ENCODE data around the gene TOGARAM2.

DNA sequence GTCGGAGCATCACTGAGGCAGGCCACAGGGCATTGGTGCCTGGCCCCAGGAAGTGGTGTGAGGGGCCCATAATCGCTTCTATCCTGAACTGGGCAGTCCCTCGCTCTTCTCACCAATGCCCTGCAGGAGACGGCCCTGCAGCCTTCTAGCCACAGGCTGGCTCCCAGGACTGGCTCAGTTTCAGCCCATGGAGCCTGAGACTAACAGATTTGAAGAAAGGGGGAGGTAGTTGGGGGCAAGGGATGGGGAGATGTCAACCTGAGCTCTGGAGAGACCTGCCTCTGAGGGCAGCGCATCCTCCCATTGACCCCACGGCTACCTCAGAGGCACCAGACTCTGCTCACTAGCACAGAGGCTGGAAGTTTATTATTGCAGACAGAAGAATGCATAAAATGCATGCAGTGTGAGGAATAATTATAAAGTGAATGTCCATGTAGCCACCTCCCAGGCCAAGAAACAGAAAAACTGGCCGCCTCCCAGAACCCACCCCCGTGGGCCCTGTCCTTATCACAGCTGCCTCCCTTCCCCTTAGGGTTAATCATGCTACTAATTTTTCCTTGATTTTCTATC lies 1.4 kb downstream of the TOGARAM2 start:
- TF ChIP-seq, protein P1, sequence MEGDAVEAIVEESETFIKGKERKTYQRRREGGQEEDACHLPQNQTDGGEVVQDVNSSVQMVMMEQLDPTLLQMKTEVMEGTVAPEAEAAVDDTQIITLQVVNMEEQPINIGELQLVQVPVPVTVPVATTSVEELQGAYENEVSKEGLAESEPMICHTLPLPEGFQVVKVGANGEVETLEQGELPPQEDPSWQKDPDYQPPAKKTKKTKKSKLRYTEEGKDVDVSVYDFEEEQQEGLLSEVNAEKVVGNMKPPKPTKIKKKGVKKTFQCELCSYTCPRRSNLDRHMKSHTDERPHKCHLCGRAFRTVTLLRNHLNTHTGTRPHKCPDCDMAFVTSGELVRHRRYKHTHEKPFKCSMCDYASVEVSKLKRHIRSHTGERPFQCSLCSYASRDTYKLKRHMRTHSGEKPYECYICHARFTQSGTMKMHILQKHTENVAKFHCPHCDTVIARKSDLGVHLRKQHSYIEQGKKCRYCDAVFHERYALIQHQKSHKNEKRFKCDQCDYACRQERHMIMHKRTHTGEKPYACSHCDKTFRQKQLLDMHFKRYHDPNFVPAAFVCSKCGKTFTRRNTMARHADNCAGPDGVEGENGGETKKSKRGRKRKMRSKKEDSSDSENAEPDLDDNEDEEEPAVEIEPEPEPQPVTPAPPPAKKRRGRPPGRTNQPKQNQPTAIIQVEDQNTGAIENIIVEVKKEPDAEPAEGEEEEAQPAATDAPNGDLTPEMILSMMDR (IDR thresholded peaks at IDR 0.05): no peak
- no peak for TF ChIP-seq POLR2A (IDR thresholded peaks at IDR 0.05)

Data from testis (tissue), 2 donors.